DND-41 (cell line): ENCODE data around the gene CHRNA9.

Experiments
- CTCF ChIP-seq: IDR thresholded peaks from 2 replicates; pipeline ENCODE4 v1.5.1; 2012; ENCODE audit warnings: borderline replicate concordance, low read length, moderate library complexity, mild to moderate bottlenecking; ENCODE audit not compliant: poor library complexity, severe bottlenecking; ENCODE audit errors: extremely low read depth
- EZH2 ChIP-seq: IDR thresholded peaks from 3 replicates; pipeline ENCODE4 v1.6.1; 2012; ENCODE audit warnings: borderline replicate concordance, low read depth, mild to moderate bottlenecking, moderate library complexity, low read length, inconsistent platforms; ENCODE audit not compliant: severe bottlenecking

GRCh38 chr4:40333921-40334352 is 1.2 kb upstream of the CHRNA9 start:
- TF ChIP-seq CTCF (no peak), EZH2 (no peak)
